Kidney capillary endothelial cell (primary cell): ENCODE results near the gene IMPDH1.
A peak's percentile ranks its signal among the peaks of the same experiment; 100 is the strongest.
"Not testable (repeated sequence)": the region's sequence is repeated elsewhere in the genome, so short reads cannot be mapped to it uniquely, and the experiment has no call there.

Source experiments
- DNase-seq: peaks from one replicate; pipeline ENCODE4 v3.0.0-alpha.2; 2018; ENCODE audit warnings: low spot score

IMPDH1 gene

GRCh38 chr7:128409596-128410450 is at the start of gene IMPDH1:
TSS of gene IMPDH1 (minus strand) at chr7:128409982. CDS start at chr7:128409901, 81 bp downstream.
- DNase-seq: peak; percentile 46

- peak; percentile 59 for DNase-seq
Observed at GRCh38 chr7:128459394-128459878, 49.7 kb upstream of the IMPDH1 start.

GRCh38 chr7:128458956-128459355 is 49.2 kb upstream of the IMPDH1 start:
- no peak for DNase-seq

GRCh38 chr7:128457385-128457784 is 47.6 kb upstream of the IMPDH1 start:
- DNase-seq: not testable (repeated sequence)

GRCh38 chr7:128456255-128456725 is 46.5 kb upstream of the IMPDH1 start:
- DNase-seq: peak; percentile 14

- peak; percentile 84 for DNase-seq
Observed at GRCh38 chr7:128455543-128456254, 45.9 kb upstream of the IMPDH1 start, which contains the start of gene HILPDA. TSS of gene HILPDA (plus strand) at chr7:128455878. CDS start at chr7:128457269, 1,391 bp downstream.

- DNase-seq: no peak
Observed at GRCh38 chr7:128454808-128455542, 45.2 kb upstream of the IMPDH1 start.

GRCh38 chr7:128453836-128454804 is 44.3 kb upstream of the IMPDH1 start:
- peak; percentile 14 for DNase-seq

GRCh38 chr7:128452552-128452951 is 42.8 kb upstream of the IMPDH1 start:
- DNase-seq: no peak

- no peak for DNase-seq
Observed at GRCh38 chr7:128450913-128451312, 41.1 kb upstream of the IMPDH1 start.

GRCh38 chr7:128450409-128450808 is 40.6 kb upstream of the IMPDH1 start:
- DNase-seq: no peak

- DNase-seq: no peak
Observed at GRCh38 chr7:128448751-128449302, 39.0 kb upstream of the IMPDH1 start.

GRCh38 chr7:128447941-128448564 is 38.3 kb upstream of the IMPDH1 start:
- DNase-seq: no peak

GRCh38 chr7:128446306-128446705 is 36.5 kb upstream of the IMPDH1 start:
- no peak for DNase-seq

GRCh38 chr7:128443831-128444600 is 34.2 kb upstream of the IMPDH1 start:
- DNase-seq: no peak

- no peak for DNase-seq
Observed at GRCh38 chr7:128442356-128442755, 32.6 kb upstream of the IMPDH1 start.

GRCh38 chr7:128437426-128438332 is 27.9 kb upstream of the IMPDH1 start:
- DNase-seq: no peak

- DNase-seq: no peak
Observed at GRCh38 chr7:128435327-128435686, 25.5 kb upstream of the IMPDH1 start.
